ENCODE results near the gene PLD4.
A peak's percentile ranks its signal among the peaks of the same experiment; 100 is the strongest.

Gene PLD4

GRCh38 chr14:104928391-104929133 is 3.9 kb downstream of the PLD4 start:
- DNase-seq (ENCODE audit: low read depth), result no peak

GRCh38 chr14:104929268-104930230 is 4.9 kb downstream of the PLD4 start:
- DNase-seq (ENCODE audit: low read depth), result no peak

- DNase-seq (ENCODE audit: low read depth), result no peak
Measured at GRCh38 chr14:104930526-104931303, 6.0 kb downstream of the PLD4 start.

- no peak for DNase-seq (ENCODE audit: low read depth)
Measured at GRCh38 chr14:104931304-104931770, 6.7 kb downstream of the PLD4 start.

- DNase-seq (ENCODE audit: low read depth), result no peak
Measured at GRCh38 chr14:104931771-104932675, 7.3 kb downstream of the PLD4 start.

- peak; percentile 82 for DNase-seq (ENCODE audit: low read depth)
Measured at GRCh38 chr14:104932676-104933631, 8.3 kb downstream of the PLD4 start.

- DNase-seq (ENCODE audit: low read depth), result no peak
Measured at GRCh38 chr14:104933746-104934733, 9.4 kb downstream of the PLD4 start.

GRCh38 chr14:104935026-104935650 is 10.5 kb downstream of the PLD4 start:
- DNase-seq (ENCODE audit: low read depth), result no peak

GRCh38 chr14:104935955-104936354 is 11.3 kb downstream of the PLD4 start:
- no peak for DNase-seq (ENCODE audit: low read depth)

GRCh38 chr14:104936361-104937155 is 11.9 kb downstream of the PLD4 start:
- DNase-seq (ENCODE audit: low read depth), result no peak

- no peak for DNase-seq (ENCODE audit: low read depth)
Measured at GRCh38 chr14:104937161-104937560, 12.5 kb downstream of the PLD4 start.

- DNase-seq (ENCODE audit: low read depth), result no peak
Measured at GRCh38 chr14:104937694-104938365, 13.2 kb downstream of the PLD4 start.

GRCh38 chr14:104938436-104938835 is 13.8 kb downstream of the PLD4 start:
- DNase-seq (ENCODE audit: low read depth), result no peak

- DNase-seq (ENCODE audit: low read depth), result no peak
Measured at GRCh38 chr14:104938960-104939359, 14.3 kb downstream of the PLD4 start.

- DNase-seq (ENCODE audit: low read depth), result no peak
Measured at GRCh38 chr14:104939666-104940410, 15.2 kb downstream of the PLD4 start.

GRCh38 chr14:104940526-104941150 is 16.0 kb downstream of the PLD4 start:
- no peak for DNase-seq (ENCODE audit: low read depth)
